ENCODE results near the gene SRM.

DNA sequence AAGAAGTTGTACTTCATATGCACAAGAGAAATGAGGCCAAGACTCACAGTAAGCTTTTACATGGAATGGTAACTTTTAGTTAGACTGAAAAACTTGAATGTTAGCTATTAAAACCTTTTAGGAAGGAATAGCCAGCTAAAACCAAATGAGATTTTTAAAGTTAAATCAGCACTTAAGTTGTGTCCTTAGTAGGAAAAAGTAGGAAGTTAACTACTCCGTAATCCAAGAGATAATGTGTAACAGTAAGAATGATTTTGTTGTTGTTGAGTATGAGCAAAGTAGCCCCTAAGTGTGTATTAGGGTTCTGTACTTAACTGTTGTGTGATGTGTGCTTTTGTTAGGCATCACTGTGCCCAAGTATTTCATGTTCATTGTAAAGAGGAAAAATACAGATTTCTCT lies 34.2 kb downstream of the SRM start:
- TF ChIP-seq, protein P1, sequence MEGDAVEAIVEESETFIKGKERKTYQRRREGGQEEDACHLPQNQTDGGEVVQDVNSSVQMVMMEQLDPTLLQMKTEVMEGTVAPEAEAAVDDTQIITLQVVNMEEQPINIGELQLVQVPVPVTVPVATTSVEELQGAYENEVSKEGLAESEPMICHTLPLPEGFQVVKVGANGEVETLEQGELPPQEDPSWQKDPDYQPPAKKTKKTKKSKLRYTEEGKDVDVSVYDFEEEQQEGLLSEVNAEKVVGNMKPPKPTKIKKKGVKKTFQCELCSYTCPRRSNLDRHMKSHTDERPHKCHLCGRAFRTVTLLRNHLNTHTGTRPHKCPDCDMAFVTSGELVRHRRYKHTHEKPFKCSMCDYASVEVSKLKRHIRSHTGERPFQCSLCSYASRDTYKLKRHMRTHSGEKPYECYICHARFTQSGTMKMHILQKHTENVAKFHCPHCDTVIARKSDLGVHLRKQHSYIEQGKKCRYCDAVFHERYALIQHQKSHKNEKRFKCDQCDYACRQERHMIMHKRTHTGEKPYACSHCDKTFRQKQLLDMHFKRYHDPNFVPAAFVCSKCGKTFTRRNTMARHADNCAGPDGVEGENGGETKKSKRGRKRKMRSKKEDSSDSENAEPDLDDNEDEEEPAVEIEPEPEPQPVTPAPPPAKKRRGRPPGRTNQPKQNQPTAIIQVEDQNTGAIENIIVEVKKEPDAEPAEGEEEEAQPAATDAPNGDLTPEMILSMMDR (IDR thresholded peaks at IDR 0.05 in 8 of 11, conservative IDR thresholded peaks at IDR 0.05 in 3 of 11), result no peak
- no peak for TF ChIP-seq POLR2A (IDR thresholded peaks at IDR 0.05)
